HG03196 (cell line): ENCODE results near the gene CD300LD.
"Not testable (repeated sequence)": the region's sequence is repeated elsewhere in the genome, so short reads cannot be mapped to it uniquely, and the experiment has no call there.

Experiments used
- ATAC-seq: cut with Tn5 transposase; IDR thresholded peaks from one replicate; pipeline ENCODE4 v1.9.1; 2021; ENCODE audit not compliant: unreplicated experiment

Gene CD300LD

GRCh38 chr17:74573635-74574034, 18.4 kb downstream of the CD300LD start:
- not testable (repeated sequence) for ATAC-seq

DNA sequence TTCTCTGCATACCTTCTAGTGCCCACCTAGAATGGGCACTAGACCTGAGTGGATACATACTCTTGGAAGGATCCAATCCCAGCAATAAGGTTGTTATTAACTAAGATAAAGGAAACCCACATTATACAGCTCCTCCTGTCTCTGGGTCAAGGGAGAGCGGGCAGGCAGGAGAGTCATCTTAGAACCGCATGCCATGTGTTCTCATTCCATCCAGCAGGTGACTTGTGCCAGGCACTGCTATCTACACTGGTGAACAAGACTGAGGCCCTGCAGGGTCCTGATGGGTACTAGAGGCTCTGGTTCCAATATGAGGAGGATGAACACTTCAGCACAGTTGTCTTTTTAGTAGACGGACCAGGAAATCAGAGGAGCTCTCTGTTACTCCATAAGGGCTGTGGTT, 18.9 kb downstream of the CD300LD start:
- no peak for ATAC-seq

DNA sequence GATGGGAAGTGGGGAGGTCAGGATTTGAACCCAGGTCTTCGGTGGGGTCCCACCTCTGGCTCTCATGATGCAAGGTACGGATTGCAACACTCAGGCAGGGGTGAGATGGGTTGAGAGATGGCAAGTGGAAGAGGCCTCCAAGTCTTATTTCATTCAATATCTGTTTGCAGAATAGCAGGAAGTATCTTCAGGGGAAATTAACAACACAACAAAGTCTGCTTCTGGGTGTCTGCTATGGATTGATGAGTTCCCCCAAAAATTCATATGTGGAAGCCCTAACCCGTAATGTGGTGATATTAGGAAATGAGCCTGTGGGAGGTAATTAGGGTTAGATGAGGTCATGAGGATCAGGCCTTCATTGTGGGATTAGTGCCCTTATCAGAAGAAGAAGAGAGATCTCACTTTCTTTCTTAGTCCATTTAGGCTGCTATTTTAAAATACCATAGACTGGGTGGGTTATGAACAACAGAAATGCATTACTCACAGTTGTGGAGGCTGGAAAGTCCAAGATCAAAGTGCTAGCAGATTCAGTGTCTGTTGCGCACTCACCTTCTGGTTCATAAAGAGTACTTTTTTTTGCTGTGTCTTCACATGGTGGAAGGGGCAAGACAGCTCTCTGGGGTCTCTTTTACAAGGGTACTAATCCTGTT, 20.3 kb downstream of the CD300LD start:
- no peak for ATAC-seq

DNA sequence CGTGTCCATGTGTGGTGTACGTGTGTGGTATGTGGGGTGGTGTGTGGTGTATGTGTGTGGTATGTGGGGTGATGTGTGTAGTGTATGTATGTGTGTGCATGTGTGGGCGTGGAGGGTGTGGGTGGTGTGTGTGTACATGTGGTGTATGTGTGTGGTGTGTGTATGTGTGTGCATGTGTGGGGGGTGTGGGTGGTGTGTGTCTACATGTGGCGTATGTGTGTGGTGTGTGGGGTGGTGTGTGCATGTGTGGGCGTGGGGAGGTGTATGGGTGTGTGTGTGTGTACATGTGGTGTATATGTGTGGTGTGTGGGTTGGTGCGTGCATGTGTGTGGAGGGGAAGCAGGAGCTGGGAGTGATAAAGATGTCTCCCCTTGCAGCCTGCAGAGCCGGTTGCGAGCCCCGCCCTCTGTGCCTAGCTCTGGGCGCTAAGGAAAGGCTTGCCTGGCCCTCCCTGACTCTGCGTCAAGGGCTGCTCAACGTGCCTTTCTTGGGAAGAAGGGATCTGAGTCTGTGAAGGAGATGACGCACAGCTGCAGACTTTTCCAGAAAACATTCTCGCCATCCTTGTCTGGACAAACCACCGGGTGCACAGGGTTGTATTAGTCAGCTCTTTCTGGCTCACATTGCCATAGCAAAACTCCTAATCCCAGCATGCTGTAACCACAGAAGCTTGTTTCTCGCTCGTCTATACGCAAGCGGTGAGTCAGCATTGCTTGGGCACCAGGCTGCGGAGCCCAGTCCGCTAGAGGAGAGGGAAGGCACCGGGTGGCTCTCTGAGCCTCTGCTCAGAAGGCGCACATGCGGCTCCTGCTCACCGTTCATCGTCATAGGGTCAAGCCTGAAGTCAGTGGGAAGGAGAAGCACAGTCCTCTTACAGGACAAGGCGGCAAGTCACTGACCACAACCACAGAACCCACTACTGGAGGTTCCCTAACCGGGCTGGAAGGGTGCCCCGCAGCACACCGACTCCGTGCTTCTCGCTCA, 22.8 kb downstream of the CD300LD start:
- no peak for ATAC-seq

- ATAC-seq: no peak
Observed at GRCh38 chr17:74568106-74568873, 23.8 kb downstream of the CD300LD start.

DNA sequence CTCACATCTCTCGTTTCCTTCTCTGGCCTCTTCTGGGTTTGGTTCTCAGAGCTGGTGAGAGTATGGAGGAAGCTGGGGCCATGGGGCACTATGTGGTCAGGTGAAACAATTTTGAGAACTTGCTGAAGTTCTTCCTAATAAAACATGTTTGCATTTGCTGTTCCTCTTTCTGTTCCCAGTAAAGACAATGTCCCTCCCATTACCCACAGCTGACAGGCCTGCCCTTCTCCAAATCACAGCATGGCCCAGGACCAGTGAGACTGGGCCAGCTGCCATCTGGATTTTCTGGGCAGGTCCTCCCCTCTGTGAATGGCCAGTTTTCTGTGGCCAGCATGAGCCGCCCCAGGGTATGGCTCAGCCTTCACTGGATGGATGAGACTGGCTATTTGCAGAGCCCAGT, 24.7 kb downstream of the CD300LD start, which contains the start of gene CD300H:
Gene CD300H, minus strand, starts transcription at position 113 of the 400 bp plus-strand sequence.
- no peak for ATAC-seq

DNA sequence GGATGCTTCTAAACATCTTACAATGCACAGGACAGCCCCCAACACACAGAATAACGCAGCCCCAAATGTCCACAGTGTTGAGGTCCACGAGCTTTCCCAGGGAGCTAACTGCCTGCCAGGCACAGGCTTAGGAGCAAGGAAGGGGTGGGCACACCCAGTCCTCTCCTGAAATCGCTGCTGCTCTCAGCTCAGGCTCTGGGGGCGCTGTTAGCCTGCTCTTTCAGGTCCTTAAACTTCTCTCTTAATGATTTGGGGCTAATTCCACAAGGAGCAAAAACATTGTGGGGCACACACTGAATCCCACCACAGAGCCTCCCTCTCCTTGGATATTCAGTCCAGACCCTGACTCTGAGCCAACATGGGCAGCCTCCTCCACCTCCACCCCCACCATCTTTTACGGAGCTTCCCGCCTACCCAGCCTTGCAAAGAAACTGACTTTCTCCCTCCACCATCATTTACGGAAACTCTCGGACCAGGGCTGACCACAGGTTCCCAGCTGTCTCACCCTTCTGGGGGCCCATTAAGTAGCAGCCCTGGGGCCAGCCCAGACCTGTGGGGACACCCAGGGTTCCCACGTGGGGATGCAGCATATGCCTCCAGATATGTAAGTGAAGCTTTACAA, 25.8 kb downstream of the CD300LD start:
- ATAC-seq: no peak

GRCh38 chr17:74565126-74565525, 27.0 kb downstream of the CD300LD start:
- no peak for ATAC-seq

GRCh38 chr17:74563358-74563757, 28.7 kb downstream of the CD300LD start:
- no peak for ATAC-seq

DNA sequence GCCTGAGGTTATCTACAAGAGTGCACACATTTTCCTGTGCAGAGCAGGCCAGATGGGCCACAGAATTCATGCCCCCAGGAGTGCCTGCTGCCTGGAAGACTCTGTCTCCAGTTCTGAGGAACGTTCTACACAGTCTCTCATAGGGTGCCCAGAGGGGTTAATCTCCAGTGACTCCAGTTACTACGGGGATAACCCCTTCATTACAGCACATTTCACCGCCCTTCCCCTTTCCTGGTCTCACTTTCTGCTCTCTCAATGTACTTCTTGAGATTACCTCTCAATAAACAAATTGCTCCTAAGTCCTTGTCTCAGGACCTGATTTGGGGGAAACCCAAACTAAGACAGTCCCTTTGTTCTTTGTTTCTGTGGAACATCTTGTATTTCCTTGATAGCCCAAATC, 30.5 kb downstream of the CD300LD start:
- no peak for ATAC-seq

GRCh38 chr17:74558882-74559519, 33.1 kb downstream of the CD300LD start:
- no peak for ATAC-seq

DNA sequence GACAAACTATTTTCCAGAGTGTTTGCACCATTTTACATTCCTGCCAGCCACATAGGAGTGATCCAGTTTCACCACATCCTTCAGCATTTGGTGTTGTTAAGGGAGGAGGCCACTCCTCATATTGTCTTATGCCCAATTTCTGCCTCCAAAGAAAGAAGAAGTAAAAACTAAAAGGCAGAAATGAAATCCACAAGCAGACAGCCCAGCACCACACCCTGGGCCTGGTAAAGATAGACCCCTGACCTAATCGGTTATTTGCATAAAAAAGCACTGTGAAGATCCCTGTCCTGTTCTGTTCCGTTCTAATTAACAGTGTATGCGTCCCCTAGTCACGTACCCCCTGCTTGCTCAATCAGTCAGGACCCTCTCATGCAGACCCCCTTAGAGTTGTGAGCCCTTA, 33.7 kb downstream of the CD300LD start:
- not testable (repeated sequence) for ATAC-seq

DNA sequence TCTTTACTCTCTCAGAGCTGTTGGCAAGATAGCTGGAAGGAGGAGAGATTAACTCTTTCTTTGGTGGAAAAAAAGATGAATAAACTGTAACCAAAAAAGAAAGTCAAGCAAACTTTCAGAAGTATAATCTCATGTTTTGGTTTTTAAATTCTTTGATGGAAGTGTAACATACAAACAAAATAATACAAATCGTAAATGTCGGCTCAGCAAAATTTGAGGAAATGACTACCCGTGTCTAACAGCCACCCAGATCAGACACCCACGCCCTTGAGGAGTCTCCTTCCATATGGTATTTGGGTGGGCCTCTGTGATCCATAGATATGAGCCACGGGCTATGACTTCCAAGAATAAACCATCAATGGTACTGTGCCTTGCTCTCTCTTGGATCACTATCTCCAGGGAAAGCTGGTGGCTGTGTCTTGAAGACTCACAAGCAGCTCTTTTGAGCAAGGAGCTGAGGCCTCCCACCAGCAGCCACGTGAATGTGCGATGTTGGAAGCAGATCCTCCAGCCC, 36.6 kb downstream of the CD300LD start:
- ATAC-seq: no peak

DNA sequence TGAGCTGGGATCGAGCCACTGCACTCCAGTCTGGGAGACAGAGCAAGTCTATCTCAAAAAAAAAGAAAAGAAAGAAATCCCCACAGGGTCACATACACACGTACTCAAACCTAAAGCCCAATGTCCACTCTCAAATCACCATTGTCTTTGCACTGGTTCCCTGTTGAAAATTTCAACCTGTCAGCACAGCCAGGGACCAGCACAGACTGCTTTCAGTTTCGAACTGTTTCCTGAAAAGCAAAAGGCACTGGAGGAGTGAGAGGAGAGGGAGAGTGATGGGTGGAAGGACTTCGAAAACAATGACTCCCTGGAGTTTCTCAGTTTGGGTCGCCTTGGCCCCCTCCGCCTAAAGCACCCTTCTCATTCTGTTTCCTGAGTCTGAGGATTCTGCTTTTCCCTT, 37.2 kb downstream of the CD300LD start:
- ATAC-seq: no peak

DNA sequence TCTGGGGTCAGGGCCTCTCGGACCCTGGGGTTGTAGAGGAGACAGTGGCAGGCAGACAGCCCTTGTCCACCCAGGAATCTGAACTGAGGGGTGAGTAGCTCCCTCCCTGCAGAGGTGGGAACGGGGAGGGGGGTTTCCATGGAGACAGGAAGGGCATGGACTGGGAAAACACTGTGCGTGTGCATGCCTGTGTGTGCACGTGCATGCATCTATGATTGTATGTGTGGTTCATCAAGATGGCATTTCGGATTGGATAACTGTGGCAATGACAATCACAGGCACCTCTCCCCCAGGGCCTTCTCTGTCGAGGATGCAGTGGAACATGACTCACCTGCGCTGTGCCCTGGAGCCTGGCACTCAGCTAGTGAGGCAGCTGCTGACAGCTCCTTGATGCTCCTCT, 40.0 kb downstream of the CD300LD start:
- ATAC-seq: no peak

GRCh38 chr17:74550602-74551001, 41.5 kb downstream of the CD300LD start:
- ATAC-seq: no peak

GRCh38 chr17:74549343-74549742, 42.7 kb downstream of the CD300LD start:
- ATAC-seq: no peak

GRCh38 chr17:74547736-74548135, 44.3 kb downstream of the CD300LD start:
- ATAC-seq: no peak

DNA sequence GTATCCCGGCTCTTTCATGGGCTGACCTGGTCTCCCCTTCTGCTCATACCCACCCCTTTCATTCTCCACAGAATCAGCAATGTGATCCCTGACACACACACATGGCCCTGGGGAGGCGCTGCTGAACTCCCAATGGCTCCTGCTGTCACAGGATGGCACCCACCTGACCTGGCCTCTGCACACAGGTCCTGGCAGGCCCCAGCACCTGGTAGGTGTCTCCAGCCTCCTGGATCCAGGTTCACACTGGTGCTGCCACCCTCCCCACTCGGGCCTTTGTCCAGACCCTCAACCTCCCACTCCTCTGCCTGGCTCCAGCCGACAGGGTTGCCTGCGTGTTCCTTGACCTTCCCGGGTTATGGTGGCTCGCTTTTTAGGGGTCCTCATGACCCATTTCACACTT, 44.8 kb downstream of the CD300LD start:
- ATAC-seq: no peak

DNA sequence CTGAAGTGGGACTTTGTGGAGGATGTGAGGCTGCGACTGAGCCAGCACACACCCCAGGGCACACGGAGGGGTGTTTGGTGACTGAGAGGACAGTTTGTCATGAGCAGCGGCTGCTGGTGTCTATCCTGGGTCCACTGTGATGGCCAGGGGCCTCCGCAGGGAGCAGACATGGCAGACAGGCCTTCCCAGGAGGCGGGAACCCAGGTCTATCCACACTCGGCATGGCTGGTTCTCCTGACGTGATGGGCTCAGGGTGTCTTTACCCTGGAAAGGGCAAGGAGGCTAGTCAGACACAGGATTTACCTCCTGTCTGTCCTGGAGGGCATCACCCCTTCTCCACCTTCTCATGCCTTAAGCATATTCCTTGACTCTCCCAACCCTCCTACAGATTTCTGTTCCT, 45.5 kb downstream of the CD300LD start:
- ATAC-seq: no peak
